Neuron (in vitro differentiated cells): ENCODE data around the gene SLC35G4.
"Not testable (repeated sequence)": the region's sequence is repeated elsewhere in the genome, so short reads cannot be mapped to it uniquely, and the experiment has no call there.

Source experiments
- H2AFZ ChIP-seq: one replicate; pipeline ENCODE4 v1.6.1; 2013; ENCODE audit warnings: low read depth, mild to moderate bottlenecking, inconsistent platforms, low read length, moderate library complexity
- H3K27me3 ChIP-seq: one replicate; pipeline ENCODE4 v1.6.1; 2013; ENCODE audit warnings: low read length; ENCODE audit not compliant: insufficient read depth
- H3K36me3 ChIP-seq: one replicate; pipeline ENCODE4 v1.6.1; 2013; ENCODE audit warnings: low read length; ENCODE audit not compliant: insufficient read depth
- H3K4me1 ChIP-seq: one replicate; pipeline ENCODE4 v1.6.1; 2013; ENCODE audit warnings: low read length; ENCODE audit not compliant: insufficient read depth
- H3K4me3 ChIP-seq: 2 replicates; pipeline ENCODE4 v1.5.1; 2013; ENCODE audit warnings: mild to moderate bottlenecking, low read length, moderate library complexity
- H3K9me3 ChIP-seq: one replicate; pipeline ENCODE4 v1.6.1; 2013; ENCODE audit warnings: low read length

The SLC35G4 gene

DNA sequence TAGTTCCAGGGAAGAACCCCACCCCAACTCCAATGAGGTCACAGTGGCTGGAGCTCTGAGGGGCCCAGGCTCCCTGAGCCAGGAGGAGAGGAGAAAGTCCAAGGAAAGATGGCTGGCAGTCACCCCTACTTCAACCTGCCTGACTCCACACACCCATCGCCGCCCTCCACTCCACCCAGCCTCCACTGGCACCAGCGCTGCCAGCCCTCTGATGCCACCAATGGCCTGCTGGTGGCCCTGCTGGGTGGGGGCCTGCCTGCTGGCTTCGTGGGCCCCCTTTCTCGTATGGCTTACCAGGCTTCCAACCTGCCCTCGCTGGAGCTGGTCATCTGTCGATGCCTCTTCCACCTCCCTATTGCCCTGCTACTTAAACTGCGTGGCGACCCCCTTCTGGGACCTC is at the start of gene SLC35G4:
Gene SLC35G4 (plus strand): TSS at position 109 of the 400 bp plus-strand sequence. CDS start 0 bp downstream, at position 109.
- not testable (repeated sequence) for H3K27me3 ChIP-seq, H3K4me1 ChIP-seq, H3K4me3 ChIP-seq, H3K9me3 ChIP-seq, H2AFZ ChIP-seq, H3K36me3 ChIP-seq

DNA sequence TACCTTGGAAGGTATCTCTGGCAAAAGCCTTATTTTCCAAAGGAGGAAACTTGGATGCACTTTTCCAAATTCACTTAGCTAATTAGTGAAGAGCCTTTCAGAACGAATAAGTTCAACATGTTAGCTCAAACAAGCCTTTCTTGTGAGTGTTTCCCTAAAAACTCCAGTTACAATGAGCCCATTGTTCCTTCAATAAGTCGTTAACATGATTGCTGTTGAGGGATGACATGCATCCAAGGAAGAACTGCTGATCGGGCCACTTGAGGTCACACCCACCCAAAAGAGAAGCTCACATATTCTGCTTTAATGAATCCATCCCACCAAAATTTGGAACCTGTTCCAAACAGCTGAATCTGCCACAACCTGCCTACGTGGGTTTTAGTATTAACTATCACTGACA is 48.1 kb upstream of the SLC35G4 start:
- Histone ChIP-seq H3K27me3 (peaks cover 3% of the 10 kb centered on the region), H3K9me3 (no peaks in the 10 kb centered on the region), H3K4me3 (no peak overlapping the region), H3K4me1 (no peaks in the 10 kb centered on the region), H3K36me3 (no peaks in the 10 kb centered on the region), H2AFZ (no peak overlapping the region)

DNA sequence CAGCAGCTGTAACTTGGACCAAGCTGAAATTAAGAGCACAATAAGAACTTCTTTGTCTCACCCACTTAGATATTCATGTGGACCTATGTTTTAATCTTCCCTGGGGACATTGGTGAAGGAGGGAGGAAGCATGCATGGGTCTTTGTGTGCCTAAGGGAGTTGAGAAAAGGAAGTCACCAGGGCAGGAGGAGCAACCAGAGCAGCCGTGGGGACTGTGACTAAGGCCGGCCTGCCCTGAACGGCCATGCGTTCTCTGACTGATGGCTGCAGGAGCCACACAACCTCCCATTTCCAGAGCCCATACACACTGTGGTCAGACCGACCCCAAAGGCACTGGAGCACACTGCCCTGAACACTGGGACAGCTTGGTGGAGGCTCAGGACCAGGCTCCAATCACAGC is 43.7 kb upstream of the SLC35G4 start:
- Histone ChIP-seq H3K27me3 (peaks cover 3% of the 10 kb centered on the region), H3K36me3 (no peaks in the 10 kb centered on the region), H3K4me1 (no peaks in the 10 kb centered on the region), H2AFZ (no peak overlapping the region), H3K4me3 (no peak overlapping the region), H3K9me3 (no peaks in the 10 kb centered on the region)

DNA sequence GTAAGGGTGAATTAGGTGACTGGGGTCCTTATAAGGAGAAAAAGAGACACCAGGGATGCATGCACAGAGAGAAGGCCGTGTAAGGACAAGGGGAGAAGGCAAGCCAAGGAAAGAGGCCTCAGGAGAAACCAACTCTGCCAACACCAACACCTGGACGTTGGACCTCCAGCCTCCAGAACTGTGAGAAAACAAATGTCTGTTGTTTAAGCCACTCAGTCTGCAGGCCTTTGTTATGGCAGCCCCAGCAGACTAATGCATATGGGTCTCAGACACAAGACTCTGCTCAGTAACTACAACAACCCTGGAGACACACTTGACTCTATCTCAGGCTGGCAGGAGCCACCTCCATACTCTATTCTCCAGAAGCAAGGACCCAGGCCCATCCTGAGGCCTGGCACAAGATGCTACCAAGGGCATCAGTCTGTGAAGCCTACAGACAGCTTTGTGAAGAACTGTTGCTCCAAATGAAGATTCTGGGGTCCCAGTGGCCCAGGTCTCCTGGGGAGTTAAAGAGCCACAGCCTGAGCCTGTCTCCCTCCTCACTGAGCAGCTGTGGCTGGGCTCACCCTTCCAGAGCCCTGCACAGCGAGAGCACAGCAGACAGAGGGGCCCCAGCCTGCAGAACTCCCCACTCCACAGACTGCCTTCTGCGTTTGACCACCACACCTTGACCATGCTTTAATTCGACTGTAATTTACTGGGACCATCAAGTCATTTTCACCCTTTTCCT is 43.0 kb upstream of the SLC35G4 start:
- H3K36me3 ChIP-seq = no peaks in the 10 kb centered on the region

DNA sequence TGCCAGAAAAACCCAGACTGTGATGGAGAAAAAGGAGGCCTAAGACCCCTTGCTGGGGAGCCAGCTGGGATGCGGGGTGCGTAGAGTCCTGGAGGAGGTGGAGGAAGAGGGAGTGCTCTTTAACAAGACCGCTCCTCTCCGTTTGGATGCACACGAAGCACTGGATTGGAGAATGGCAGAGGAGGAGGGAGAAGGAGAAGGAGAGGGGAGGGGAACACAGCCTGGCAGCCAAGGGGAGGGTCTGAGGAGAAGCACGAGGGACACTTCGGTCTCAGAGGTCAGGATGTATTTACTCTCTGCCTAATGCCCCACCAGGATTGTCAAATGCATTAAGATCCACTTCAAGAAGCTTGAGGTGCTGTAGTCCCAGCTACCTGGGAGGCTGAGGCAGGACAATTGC is 42.0 kb upstream of the SLC35G4 start:
- Histone ChIP-seq H3K4me3 (no peak overlapping the region), H3K36me3 (no peaks in the 10 kb centered on the region), H2AFZ (no peak overlapping the region), H3K4me1 (no peaks in the 10 kb centered on the region), H3K9me3 (no peaks in the 10 kb centered on the region), H3K27me3 (no peaks in the 10 kb centered on the region)

More for the DNA sequence above, 43.0 kb upstream of the SLC35G4 start:
- Histone ChIP-seq H3K9me3 (no peaks in the 10 kb centered on the region), H2AFZ (no peak overlapping the region), H3K27me3 (peaks cover 3% of the 10 kb centered on the region), H3K4me3 (no peak overlapping the region), H3K4me1 (no peaks in the 10 kb centered on the region)

DNA sequence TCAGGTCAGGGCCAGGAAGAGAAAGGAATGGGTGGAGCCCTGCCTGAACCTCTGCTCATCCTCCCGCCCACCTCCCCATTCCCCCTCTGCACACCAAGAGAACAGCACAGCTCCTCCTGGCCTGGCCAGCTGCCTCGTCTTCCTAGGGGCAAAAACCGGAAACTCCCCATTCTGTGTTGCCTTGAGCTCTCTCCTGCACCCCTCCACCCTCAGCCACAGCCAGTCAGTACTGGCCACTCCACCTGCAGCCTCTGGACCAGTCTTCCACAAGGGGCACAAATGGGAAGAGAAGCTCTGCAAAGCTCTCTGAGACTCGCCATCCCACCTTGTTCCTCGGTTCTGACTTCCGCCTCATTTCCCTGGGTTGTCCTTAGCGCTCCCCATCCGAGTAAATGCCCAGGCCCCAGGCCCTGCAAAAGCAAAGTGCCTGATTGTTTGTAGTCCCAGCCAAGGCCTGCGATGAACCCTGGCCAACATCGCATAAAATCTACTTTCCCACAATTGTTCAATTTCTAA is 39.3 kb upstream of the SLC35G4 start:
- Histone ChIP-seq H3K4me1 (no peaks in the 10 kb centered on the region), H2AFZ (no peak overlapping the region), H3K9me3 (no peaks in the 10 kb centered on the region), H3K4me3 (no peak overlapping the region), H3K27me3 (no peaks in the 10 kb centered on the region), H3K36me3 (no peaks in the 10 kb centered on the region)

DNA sequence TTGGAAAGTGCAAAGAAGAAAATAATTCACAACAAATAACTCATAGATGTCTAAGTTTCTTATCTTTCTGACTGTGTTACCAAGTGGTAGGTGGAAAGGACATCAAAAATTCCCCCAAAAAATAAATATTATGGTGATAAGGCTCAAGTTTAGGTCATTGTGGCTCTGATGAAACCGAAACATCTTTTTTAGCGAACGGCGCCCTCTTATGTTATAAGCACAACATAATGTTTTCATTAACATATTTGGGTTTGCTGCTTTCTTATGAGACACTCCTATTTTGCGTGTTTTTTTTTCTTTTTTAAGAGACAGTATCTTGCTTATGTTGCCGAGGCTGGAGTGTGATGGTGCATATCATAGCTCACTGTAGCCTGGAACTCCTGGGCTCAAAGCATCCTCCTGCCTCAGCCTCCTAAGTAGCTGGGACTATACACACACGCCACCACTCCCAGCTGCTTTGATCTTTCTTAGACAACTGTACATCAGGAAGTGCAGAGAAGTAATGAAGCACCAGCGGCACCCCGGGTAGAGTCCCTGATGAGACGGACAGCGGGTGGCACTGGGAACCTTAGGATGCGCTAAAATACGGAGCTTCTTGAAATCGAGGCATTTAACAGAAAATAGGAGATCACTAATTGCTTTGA is 38.5 kb upstream of the SLC35G4 start:
- H2AFZ ChIP-seq = no peak overlapping the region
- no peaks in the 10 kb centered on the region for H3K27me3 ChIP-seq
- no peaks in the 10 kb centered on the region for H3K9me3 ChIP-seq
- no peaks in the 10 kb centered on the region for H3K36me3 ChIP-seq
- no peak overlapping the region for H3K4me3 ChIP-seq
- no peaks in the 10 kb centered on the region for H3K4me1 ChIP-seq

DNA sequence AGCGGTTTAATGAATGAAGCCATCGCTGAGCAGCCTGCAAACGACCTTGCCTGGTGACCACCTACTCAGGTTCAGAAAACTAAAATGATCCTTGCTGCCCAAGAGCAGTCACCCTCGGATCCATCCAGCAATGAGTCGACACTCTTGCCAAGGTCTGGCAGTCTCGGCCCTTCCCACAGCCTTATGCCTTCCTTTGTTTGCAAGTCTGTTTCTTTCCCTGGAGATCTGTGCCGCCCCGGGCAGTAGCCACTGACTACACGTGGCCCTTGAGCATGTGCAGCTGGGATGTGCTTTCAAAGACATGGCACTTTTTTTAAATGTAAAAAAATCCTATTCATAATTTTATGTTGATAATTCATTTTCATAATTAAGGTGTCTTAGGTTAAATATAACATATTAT is 37.2 kb upstream of the SLC35G4 start:
- Histone ChIP-seq H3K27me3 (no peaks in the 10 kb centered on the region), H3K4me1 (no peaks in the 10 kb centered on the region), H3K9me3 (no peaks in the 10 kb centered on the region), H3K36me3 (no peaks in the 10 kb centered on the region), H3K4me3 (no peak overlapping the region), H2AFZ (no peak overlapping the region)

DNA sequence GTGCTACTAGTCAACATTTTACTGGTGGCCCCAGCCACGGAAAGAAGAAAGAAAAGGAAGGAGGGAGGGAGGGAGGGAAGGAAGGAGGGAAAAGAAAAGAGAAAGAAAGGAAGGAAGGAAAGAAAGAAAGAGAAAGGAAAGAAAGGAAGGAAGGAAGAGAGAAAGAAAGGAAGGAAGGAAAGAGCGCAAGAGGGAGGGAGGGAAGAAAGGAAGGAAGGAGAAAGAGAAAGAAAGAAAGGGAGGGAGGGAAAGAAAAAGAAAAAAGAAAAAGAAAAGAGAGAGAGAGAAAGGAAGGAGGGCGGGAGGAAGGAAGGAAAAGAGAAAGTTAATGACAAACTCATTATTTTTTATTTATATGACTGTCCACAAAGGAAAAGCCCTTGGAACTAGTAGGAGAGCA is 34.9 kb upstream of the SLC35G4 start:
- Histone ChIP-seq H2AFZ (no peak overlapping the region), H3K36me3 (no peaks in the 10 kb centered on the region), H3K4me3 (no peak overlapping the region), H3K27me3 (no peaks in the 10 kb centered on the region), H3K9me3 (no peaks in the 10 kb centered on the region), H3K4me1 (no peaks in the 10 kb centered on the region)

DNA sequence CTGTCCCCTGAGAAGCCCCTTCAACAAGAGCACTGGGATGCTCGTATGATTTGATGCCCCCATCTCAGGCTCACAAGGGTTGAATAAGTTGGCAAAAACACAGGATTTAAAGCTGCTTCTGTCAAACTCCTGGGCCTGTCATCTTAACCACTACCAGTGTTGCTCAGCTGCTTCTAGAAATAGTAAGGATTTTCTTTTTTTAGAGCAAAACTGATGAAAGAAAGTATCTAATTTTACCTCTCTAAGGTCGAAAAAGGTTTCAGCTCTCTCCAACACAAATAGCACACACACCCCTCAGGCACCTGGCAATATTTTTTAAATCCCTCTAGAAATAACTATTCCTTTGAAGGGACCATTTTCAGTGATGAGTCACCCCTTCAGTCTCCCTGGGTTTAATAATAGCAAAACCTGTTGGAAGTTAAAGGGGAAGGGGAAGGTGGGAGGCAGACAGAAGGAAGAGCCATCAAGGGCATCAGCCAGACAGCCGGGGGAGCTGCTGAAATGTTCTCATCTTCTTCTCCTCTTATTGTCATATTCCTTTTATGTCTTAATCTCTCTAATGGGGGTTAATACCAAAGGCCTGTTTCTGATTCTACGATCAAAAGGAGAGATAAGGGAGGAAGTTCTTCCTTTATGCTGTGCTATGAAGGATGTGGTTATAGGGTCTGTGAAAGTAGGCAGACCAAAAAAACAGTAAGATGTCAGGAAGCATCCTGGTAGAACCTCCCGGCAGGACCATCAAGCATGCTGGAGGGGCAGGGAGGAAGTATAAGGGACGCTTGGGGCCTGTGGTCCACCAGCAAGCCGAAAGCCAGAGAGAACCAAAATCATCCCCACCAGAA is 31.9 kb upstream of the SLC35G4 start:
- Histone ChIP-seq H3K4me3 (no peak overlapping the region), H3K27me3 (no peaks in the 10 kb centered on the region), H3K36me3 (no peaks in the 10 kb centered on the region), H3K9me3 (no peaks in the 10 kb centered on the region), H3K4me1 (no peaks in the 10 kb centered on the region), H2AFZ (no peak overlapping the region)

DNA sequence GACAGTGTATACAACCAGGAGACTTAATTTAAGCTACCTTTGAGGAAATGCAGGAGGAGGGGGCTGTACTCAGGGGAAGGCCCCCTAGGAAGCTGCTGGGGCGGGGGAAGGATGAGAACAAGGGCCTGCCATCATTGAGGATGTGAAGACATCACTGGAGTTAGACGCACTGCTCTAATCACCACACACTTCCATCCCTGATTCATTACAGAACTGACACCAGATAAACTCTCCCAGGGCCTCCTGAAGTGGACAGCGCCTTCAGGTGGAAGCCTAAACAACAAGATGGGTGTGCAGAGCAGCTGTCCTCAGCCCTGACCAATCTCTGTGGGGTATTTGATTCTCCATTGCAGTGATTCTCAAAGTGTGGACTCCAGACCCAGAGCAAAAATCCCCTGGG is 30.6 kb upstream of the SLC35G4 start:
- H2AFZ ChIP-seq = no peak overlapping the region
- no peaks in the 10 kb centered on the region for H3K4me1 ChIP-seq
- H3K4me3 ChIP-seq = no peak overlapping the region
- H3K9me3 ChIP-seq = no peaks in the 10 kb centered on the region
- H3K27me3 ChIP-seq = no peaks in the 10 kb centered on the region
- H3K36me3 ChIP-seq = no peaks in the 10 kb centered on the region

DNA sequence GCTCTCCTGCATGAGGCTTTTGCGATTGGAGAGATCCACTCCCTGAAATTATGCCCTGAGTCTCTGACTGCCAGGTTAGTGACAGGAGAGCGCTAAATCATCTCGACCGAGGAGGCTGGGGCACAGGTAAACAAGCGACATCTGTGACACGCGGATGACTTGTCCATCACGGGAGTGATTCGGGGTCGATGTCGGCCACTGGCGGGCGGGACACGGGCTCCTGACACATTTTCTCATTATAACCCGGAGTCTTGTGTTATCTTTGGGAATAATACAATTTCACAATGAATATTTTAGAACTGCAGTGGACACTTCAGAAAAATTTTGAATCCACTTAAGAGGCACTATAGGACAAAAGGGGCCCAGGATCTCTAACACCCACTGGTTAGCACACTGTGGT is 29.5 kb upstream of the SLC35G4 start:
- no peaks in the 10 kb centered on the region for H3K36me3 ChIP-seq
- H3K27me3 ChIP-seq = no peaks in the 10 kb centered on the region
- no peak overlapping the region for H2AFZ ChIP-seq
- H3K9me3 ChIP-seq = no peaks in the 10 kb centered on the region
- no peak overlapping the region for H3K4me3 ChIP-seq
- no peaks in the 10 kb centered on the region for H3K4me1 ChIP-seq

DNA sequence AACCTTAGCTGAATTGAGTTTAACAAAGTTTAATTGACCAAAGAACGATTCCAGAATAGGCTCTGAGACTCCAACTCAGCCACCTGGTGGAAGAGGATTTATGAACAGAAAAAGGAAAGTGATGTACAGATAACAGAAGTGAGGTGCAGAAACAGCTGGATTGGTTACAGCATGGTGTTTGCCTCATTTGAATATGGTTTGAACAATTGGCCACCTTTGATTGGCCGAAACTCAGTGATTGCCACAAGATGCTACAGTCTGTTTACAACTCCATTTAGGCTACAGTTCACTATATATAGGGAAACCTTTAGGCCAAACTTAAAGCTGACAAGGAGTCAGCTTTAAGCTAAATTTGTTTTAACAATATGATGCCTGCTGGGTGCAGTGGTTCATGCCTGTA is 28.1 kb upstream of the SLC35G4 start:
- H3K9me3 ChIP-seq = no peaks in the 10 kb centered on the region
- H2AFZ ChIP-seq = no peak overlapping the region
- no peak overlapping the region for H3K4me3 ChIP-seq
- no peaks in the 10 kb centered on the region for H3K36me3 ChIP-seq
- H3K4me1 ChIP-seq = no peaks in the 10 kb centered on the region
- H3K27me3 ChIP-seq = no peaks in the 10 kb centered on the region
